RWPE1 (cell line): ENCODE results near the gene HLA-DMA.
A peak's percentile ranks its signal among the peaks of the same experiment; 100 is the strongest.

Source experiments
- CTCF ChIA-PET: fragments of 350-600 bp; sonication (Branson Sonifier 250); formaldehyde crosslinking; extraction: SDS; loops from one replicate; lab custom pipeline; 2021; lab: Yijun Ruan, JAX
- POLR2A ChIA-PET: fragments of 400-600 bp; formaldehyde crosslinking; extraction: SDS; loops from one replicate; lab custom pipeline; 2020; ENCODE audit warnings: antibody characterized with exemption; ENCODE audit not compliant: low non-redundant PET; lab: Yijun Ruan, JAX
- DNase-seq: peaks from one replicate; pipeline ENCODE4 v3.0.0; 2012; ENCODE audit warnings: low spot score
- H3K27ac ChIP-seq: fragments of 450-650 bp; 2 replicates; pipeline ENCODE4 v1.5.1; 2017
- TF ChIP-seq, protein P1 (sequence below): fragments of 450-650 bp; conservative IDR thresholded peaks from 2 replicates; pipeline ENCODE4 v1.5.1; 2017; ENCODE audit warnings: low read depth, mild to moderate bottlenecking

HLA-DMA gene

DNA sequence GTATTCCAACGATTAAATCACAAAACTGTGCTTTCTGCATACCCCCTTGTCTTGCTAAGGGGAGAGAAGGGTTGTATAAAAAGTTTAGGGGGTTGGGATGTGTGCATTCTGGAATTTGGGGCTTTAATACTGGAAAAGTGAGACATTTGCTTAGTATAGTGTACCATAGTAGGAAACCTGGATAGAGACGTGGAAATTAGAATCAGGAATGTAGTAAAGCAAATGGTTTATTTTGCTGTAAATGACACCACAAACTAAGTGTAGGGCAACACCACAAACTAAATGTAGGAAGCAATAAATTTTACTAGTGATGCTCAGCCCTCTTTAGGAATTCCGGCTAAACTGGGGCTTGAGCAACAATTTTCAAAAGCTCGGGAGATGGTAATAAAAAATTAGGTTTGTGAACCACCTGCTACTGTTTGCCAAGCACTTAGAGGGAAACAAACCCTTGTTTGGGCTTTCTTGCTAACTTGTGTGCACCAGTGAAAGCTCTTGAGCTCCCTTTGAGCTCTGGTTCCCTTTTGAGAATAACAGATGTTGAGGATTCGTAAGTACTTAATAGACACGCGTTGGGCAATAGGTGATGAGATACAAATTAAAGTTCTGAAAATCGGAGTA, 29.3 kb upstream of the HLA-DMA start:
- ChIA-PET POLR2A (no interaction called here), CTCF (interaction anchor here (0.7 to 1.2 kb wide), 2 partner anchors 49 to 114 kb away, joined by 4 to 5 read pairs; no protein-coding TSS in a partner anchor)
- no peak overlapping the region; the same call in 1 of the 2 replicates for H3K27ac ChIP-seq
- TF ChIP-seq, protein P1, sequence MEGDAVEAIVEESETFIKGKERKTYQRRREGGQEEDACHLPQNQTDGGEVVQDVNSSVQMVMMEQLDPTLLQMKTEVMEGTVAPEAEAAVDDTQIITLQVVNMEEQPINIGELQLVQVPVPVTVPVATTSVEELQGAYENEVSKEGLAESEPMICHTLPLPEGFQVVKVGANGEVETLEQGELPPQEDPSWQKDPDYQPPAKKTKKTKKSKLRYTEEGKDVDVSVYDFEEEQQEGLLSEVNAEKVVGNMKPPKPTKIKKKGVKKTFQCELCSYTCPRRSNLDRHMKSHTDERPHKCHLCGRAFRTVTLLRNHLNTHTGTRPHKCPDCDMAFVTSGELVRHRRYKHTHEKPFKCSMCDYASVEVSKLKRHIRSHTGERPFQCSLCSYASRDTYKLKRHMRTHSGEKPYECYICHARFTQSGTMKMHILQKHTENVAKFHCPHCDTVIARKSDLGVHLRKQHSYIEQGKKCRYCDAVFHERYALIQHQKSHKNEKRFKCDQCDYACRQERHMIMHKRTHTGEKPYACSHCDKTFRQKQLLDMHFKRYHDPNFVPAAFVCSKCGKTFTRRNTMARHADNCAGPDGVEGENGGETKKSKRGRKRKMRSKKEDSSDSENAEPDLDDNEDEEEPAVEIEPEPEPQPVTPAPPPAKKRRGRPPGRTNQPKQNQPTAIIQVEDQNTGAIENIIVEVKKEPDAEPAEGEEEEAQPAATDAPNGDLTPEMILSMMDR = no peak
- no peak for DNase-seq

DNA sequence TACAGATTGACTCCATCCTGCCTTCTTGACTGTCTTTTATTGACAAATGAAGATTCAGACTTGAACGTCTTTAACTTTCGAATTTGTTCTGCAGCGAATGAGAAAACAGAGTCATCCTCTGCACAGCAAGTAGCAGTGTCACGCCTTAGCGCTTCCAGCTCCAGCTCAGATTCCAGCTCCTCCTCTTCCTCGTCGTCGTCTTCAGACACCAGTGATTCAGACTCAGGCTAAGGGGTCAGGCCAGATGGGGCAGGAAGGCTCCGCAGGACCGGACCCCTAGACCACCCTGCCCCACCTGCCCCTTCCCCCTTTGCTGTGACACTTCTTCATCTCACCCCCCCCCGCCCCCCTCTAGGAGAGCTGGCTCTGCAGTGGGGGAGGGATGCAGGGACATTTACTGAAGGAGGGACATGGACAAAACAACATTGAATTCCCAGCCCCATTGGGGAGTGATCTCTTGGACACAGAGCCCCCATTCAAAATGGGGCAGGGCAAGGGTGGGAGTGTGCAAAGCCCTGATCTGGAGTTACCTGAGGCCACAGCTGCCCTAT, 27.7 kb upstream of the HLA-DMA start:
- peak overlapping the region; percentile 51 for H3K27ac ChIP-seq
- no peak for DNase-seq
- TF ChIP-seq, protein P1 = no peak
- POLR2A ChIA-PET = interaction anchor here (1.9 kb wide), 1 partner anchor 9 kb away, joined by 8 read pairs; no protein-coding TSS in a partner anchor
- CTCF ChIA-PET = interaction anchor here (0.6 to 1.3 kb wide), 2 partner anchors 47 to 764 kb away, joined by 3 read pairs; no protein-coding TSS in a partner anchor

DNA sequence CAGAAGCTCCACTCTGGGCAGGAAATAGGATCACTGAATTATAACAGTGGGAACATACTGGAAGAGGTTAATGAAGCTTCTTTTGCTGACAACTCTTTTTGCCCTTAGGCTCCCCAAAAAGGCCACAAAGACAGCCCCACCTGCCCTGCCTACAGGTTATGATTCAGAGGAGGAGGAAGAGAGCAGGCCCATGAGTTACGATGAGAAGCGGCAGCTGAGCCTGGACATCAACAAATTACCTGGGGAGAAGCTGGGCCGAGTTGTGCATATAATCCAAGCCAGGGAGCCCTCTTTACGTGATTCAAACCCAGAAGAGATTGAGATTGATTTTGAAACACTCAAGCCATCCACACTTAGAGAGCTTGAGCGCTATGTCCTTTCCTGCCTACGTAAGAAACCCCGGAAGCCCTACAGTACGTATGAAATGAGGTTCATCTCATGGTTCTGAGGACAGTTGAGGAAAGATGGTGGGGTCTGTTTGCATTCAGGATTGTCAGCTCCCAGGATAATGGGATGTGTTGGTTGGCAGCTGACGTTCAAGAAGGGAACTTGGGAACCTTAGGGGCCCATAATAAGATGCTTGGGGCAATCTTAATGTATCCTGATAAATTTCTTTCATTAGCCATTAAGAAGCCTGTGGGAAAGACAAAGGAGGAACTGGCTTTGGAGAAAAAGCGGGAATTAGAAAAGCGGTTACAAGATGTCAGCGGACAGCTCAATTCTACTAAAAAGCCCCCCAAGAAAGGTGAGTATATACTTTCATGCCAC, 27.0 kb upstream of the HLA-DMA start:
- CTCF ChIA-PET = interaction anchor here (1.3 kb wide), 1 partner anchor 46 kb away, joined by 3 read pairs; no protein-coding TSS in a partner anchor
- TF ChIP-seq, protein P1 = no peak
- H3K27ac ChIP-seq = no peak overlapping the region
- DNase-seq = no peak
- POLR2A ChIA-PET = interaction anchor here (0.6 to 1.9 kb wide), 2 partner anchors 8 to 256 kb away, joined by 3 to 8 read pairs; no protein-coding TSS in a partner anchor

DNA sequence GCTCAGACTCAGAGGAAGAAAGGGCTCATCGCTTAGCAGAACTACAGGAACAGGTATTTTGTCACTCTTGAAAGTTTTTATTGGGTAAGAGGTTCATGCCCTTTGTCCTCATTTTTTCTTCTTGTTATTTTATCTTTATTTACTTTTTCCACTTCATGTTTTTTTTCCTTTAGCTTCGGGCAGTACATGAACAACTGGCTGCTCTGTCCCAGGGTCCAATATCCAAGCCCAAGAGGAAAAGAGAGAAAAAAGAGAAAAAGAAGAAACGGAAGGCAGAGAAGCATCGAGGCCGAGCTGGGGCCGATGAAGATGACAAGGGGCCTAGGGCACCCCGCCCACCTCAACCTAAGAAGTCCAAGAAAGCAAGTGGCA, 25.0 kb upstream of the HLA-DMA start:
- ChIA-PET CTCF (interaction anchor here (0.7 kb wide), 2 partner anchors 271 to 1820 kb away, joined by 3 to 4 read pairs; partner anchors contain the start of gene TCF19), POLR2A (no interaction called here)
- DNase-seq = no peak
- TF ChIP-seq, protein P1 = no peak
- H3K27ac ChIP-seq = 0 out of 2 replicates have a peak overlapping the region, but pooled peaks have one; percentile 21

DNA sequence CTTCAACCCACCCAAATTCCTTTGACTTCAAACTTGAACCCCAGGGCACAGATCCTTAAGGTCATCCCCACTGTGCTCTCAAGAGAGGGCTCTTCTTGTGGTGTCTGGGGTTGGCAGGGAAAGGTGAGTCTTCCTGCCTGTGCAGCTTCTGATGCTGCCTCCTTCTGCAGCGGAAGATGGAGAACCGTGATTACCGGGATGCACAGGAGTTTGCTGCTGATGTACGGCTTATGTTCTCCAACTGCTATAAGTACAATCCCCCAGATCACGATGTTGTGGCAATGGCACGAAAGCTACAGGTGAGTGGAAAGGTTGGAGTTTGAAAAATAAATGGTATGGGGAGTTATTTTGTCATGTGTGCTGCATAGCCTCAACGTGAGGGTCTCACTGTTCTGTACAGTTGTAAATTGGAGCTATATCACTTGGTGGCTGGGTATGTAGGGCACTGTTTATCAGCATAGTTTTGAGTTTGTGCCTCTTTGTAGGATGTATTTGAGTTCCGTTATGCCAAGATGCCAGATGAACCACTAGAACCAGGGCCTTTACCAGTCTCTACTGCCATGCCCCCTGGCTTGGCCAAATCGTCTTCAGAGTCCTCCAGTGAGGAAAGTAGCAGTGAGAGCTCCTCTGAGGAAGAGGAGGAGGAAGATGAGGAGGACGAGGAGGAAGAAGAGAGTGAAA, 24.5 kb upstream of the HLA-DMA start:
- TF ChIP-seq, protein P1 = no peak
- ChIA-PET POLR2A (no interaction called here), CTCF (interaction anchor here (0.7 kb wide), 2 partner anchors 271 to 1819 kb away, joined by 3 to 4 read pairs; partner anchors contain the start of gene TCF19)
- no peak for DNase-seq
- H3K27ac ChIP-seq = no peak overlapping the region
